HepG2 (cell line): ENCODE measurements around the gene SDC3. TPM values are rescaled to one million over a fixed set of nuclear protein-coding genes. Genes with fewer than 3 reads are reported as not detected.

Source experiments
- JUND ChIP-seq: sonication (generic); formaldehyde crosslinking; IDR thresholded peaks from 2 replicates; pipeline ENCODE4 v1.8.0; 2022; ENCODE audit warnings: mild to moderate bottlenecking, missing genetic modification reagents
- MAF1 ChIP-seq: sonication (generic); formaldehyde crosslinking; IDR thresholded peaks from 2 replicates; pipeline ENCODE4 v1.5.0; 2020; ENCODE audit warnings: missing genetic modification reagents, borderline replicate concordance
- MIER3 ChIP-seq: IDR thresholded peaks from 2 replicates; pipeline ENCODE4 v1.6.1; 2016; ENCODE audit warnings: missing compliant biosample characterization, borderline replicate concordance
- PCBP1 ChIP-seq: fragments of 200-400 bp; formaldehyde crosslinking; IDR thresholded peaks from 2 replicates; pipeline ENCODE4 v1.6.1; 2017; ENCODE audit warnings: mild to moderate bottlenecking, low read depth, low read length, borderline replicate concordance
- RARA ChIP-seq: IDR thresholded peaks from 2 replicates; pipeline ENCODE4 v1.6.1; 2016; ENCODE audit warnings: missing genetic modification reagents, missing compliant biosample characterization
- TBP ChIP-seq: sonication (generic); formaldehyde crosslinking; IDR thresholded peaks from 2 replicates; pipeline ENCODE4 v1.5.0; 2020; ENCODE audit warnings: missing genetic modification reagents
- TSC22D2 ChIP-seq: sonication (generic); formaldehyde crosslinking; IDR thresholded peaks from 2 replicates; pipeline ENCODE4 v1.5.1; 2020; ENCODE audit warnings: missing genetic modification reagents, mild to moderate bottlenecking, borderline replicate concordance
- ZC3H4 ChIP-seq: sonication (generic); formaldehyde crosslinking; IDR thresholded peaks from 2 replicates; pipeline ENCODE4 v1.4.0; 2020; ENCODE audit warnings: missing genetic modification reagents, borderline replicate concordance
- ZKSCAN8 ChIP-seq: IDR thresholded peaks from 2 replicates; pipeline ENCODE4 v1.6.1; 2016; ENCODE audit warnings: borderline replicate concordance, missing genetic modification reagents, missing compliant biosample characterization
- ZNF101 ChIP-seq: sonication (generic); formaldehyde crosslinking; IDR thresholded peaks from 2 replicates; pipeline ENCODE4 v1.4.0; 2020; ENCODE audit warnings: mild to moderate bottlenecking, low read depth, missing genetic modification reagents, borderline replicate concordance
- ZNF121 ChIP-seq: sonication (generic); formaldehyde crosslinking; IDR thresholded peaks from 2 replicates; pipeline ENCODE4 v1.5.0; 2020; ENCODE audit warnings: mild to moderate bottlenecking, missing genetic modification reagents
- ZNF136 ChIP-seq: sonication (generic); formaldehyde crosslinking; IDR thresholded peaks from 2 replicates; pipeline ENCODE4 v1.8.1; 2022; ENCODE audit warnings: low read depth, mild to moderate bottlenecking, moderate library complexity, missing genetic modification reagents
- ZNF234 ChIP-seq: sonication (generic); formaldehyde crosslinking; conservative IDR thresholded peaks from 2 replicates; pipeline ENCODE4 v1.5.1; 2020; ENCODE audit warnings: mild to moderate bottlenecking, missing genetic modification reagents
- ZNF468 ChIP-seq: sonication (generic); formaldehyde crosslinking; IDR thresholded peaks from 2 replicates; pipeline ENCODE4 v1.8.0; 2022; ENCODE audit warnings: mild to moderate bottlenecking, moderate library complexity, missing genetic modification reagents
- ZNF556 ChIP-seq: sonication (generic); formaldehyde crosslinking; IDR thresholded peaks from 2 replicates; pipeline ENCODE4 v1.4.0; 2020; ENCODE audit warnings: mild to moderate bottlenecking, missing genetic modification reagents, borderline replicate concordance
- polyA plus RNA-seq, 8 experiments: library from polyadenylated mRNA; depleted of rRNA in 3 of 8; stranded (reverse) in 7 of 8; unstranded in 1 of 8; fragments of >200 nt; fragmentation: Illumina TruSeq in 4 of 8; extraction: Trizol in 4 of 8; gene quantifications; 2 replicates each; pipeline versions ENCODE4 v1.2.1 to v1.2.3, GENCODE V29; 2011 to 2016; ENCODE audit warnings: low read depth in 4 of 8, missing spikeins in 1 of 8, mixed read lengths in 1 of 8; ENCODE audit not compliant: insufficient read depth in 1 of 8
- total RNA-seq, 5 experiments: library from RNA; depleted of rRNA; stranded (reverse); fragments of >200 nt; fragmentation: Illumina TruSeq; extraction: Trizol; gene quantifications; 2 replicates each; pipeline ENCODE4 v1.2.3, GENCODE V29; 2016; ENCODE audit warnings: low read depth in 1 of 5
- TF ChIP-seq, protein P1 (sequence below): IDR thresholded peaks from 2 replicates; pipeline ENCODE4 v1.6.1; 2016; ENCODE audit warnings: low read depth, missing genetic modification reagents, missing compliant biosample characterization
- TF ChIP-seq, protein P2 (sequence below): sonication (generic); formaldehyde crosslinking; conservative IDR thresholded peaks from 2 replicates; pipeline ENCODE4 v1.8.0; 2022; ENCODE audit warnings: missing genetic modification reagents
- TF ChIP-seq, protein P3 (sequence below): sonication (generic); formaldehyde crosslinking; IDR thresholded peaks from 2 replicates; pipeline ENCODE4 v1.8.0; 2022; ENCODE audit warnings: low read depth, missing genetic modification reagents
- TF ChIP-seq, protein P4 (sequence below): sonication (generic); formaldehyde crosslinking; IDR thresholded peaks from 2 replicates; pipeline ENCODE4 v1.4.0; 2020; ENCODE audit warnings: mild to moderate bottlenecking, missing genetic modification reagents

Gene SDC3
- total and polyA plus RNA-seq, 2 of the 13 experiments (the other 11 are each of a cell fraction or from before 2014, with no cell fraction given), result 0.49 to 0.84 TPM

DNA sequence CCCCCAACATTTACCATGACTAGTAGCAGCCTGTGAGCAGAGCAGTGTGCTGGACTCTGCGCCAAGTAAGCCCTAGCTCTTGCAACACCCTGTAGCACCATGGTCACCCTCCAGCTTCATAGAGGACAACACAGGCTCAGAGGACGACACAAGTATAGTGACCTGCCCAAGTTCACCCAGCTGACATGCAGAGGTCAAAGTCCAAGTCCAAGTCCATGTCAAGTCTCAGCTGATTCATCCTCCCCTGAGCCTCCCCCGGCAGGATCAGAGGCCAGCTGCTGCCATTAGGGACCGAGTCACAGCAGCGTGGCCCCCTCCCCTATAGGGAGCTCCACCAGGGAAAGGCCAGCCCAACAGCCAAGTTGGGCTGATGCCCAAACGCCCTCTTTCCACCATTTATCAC is 15.9 kb downstream of the SDC3 start (continued):
- TF ChIP-seq, protein P1, sequence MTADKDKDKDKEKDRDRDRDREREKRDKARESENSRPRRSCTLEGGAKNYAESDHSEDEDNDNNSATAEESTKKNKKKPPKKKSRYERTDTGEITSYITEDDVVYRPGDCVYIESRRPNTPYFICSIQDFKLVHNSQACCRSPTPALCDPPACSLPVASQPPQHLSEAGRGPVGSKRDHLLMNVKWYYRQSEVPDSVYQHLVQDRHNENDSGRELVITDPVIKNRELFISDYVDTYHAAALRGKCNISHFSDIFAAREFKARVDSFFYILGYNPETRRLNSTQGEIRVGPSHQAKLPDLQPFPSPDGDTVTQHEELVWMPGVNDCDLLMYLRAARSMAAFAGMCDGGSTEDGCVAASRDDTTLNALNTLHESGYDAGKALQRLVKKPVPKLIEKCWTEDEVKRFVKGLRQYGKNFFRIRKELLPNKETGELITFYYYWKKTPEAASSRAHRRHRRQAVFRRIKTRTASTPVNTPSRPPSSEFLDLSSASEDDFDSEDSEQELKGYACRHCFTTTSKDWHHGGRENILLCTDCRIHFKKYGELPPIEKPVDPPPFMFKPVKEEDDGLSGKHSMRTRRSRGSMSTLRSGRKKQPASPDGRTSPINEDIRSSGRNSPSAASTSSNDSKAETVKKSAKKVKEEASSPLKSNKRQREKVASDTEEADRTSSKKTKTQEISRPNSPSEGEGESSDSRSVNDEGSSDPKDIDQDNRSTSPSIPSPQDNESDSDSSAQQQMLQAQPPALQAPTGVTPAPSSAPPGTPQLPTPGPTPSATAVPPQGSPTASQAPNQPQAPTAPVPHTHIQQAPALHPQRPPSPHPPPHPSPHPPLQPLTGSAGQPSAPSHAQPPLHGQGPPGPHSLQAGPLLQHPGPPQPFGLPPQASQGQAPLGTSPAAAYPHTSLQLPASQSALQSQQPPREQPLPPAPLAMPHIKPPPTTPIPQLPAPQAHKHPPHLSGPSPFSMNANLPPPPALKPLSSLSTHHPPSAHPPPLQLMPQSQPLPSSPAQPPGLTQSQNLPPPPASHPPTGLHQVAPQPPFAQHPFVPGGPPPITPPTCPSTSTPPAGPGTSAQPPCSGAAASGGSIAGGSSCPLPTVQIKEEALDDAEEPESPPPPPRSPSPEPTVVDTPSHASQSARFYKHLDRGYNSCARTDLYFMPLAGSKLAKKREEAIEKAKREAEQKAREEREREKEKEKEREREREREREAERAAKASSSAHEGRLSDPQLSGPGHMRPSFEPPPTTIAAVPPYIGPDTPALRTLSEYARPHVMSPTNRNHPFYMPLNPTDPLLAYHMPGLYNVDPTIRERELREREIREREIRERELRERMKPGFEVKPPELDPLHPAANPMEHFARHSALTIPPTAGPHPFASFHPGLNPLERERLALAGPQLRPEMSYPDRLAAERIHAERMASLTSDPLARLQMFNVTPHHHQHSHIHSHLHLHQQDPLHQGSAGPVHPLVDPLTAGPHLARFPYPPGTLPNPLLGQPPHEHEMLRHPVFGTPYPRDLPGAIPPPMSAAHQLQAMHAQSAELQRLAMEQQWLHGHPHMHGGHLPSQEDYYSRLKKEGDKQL, result no peak
- TF ChIP-seq PCBP1, result no peak
- TF ChIP-seq ZNF234 (CRISPR knock-in tag), result no peak
- no peak for TF ChIP-seq ZNF468 (CRISPR knock-in tag)
- peak; percentile 36; the same call in 1 of the 2 replicates for TF ChIP-seq MIER3 (CRISPR knock-in tag)
- TF ChIP-seq, protein P2, sequence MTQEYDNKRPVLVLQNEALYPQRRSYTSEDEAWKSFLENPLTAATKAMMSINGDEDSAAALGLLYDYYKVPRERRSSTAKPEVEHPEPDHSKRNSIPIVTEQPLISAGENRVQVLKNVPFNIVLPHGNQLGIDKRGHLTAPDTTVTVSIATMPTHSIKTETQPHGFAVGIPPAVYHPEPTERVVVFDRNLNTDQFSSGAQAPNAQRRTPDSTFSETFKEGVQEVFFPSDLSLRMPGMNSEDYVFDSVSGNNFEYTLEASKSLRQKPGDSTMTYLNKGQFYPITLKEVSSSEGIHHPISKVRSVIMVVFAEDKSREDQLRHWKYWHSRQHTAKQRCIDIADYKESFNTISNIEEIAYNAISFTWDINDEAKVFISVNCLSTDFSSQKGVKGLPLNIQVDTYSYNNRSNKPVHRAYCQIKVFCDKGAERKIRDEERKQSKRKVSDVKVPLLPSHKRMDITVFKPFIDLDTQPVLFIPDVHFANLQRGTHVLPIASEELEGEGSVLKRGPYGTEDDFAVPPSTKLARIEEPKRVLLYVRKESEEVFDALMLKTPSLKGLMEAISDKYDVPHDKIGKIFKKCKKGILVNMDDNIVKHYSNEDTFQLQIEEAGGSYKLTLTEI (CRISPR knock-in tag), result no peak
- TF ChIP-seq TBP, result no peak
- no peak for TF ChIP-seq ZNF121 (CRISPR knock-in tag)
- TF ChIP-seq, protein P3, sequence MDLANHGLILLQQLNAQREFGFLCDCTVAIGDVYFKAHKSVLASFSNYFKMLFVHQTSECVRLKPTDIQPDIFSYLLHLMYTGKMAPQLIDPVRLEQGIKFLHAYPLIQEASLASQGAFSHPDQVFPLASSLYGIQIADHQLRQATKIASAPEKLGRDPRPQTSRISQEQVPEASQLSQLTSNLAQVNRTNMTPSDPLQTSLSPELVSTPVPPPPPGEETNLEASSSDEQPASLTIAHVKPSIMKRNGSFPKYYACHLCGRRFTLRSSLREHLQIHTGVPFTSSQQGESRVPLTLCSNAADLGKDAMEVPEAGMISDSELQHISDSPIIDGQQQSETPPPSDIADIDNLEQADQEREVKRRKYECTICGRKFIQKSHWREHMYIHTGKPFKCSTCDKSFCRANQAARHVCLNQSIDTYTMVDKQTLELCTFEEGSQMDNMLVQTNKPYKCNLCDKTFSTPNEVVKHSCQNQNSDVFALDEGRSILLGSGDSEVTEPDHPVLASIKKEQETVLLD (CRISPR knock-in tag), result no peak
- TF ChIP-seq, protein P4, sequence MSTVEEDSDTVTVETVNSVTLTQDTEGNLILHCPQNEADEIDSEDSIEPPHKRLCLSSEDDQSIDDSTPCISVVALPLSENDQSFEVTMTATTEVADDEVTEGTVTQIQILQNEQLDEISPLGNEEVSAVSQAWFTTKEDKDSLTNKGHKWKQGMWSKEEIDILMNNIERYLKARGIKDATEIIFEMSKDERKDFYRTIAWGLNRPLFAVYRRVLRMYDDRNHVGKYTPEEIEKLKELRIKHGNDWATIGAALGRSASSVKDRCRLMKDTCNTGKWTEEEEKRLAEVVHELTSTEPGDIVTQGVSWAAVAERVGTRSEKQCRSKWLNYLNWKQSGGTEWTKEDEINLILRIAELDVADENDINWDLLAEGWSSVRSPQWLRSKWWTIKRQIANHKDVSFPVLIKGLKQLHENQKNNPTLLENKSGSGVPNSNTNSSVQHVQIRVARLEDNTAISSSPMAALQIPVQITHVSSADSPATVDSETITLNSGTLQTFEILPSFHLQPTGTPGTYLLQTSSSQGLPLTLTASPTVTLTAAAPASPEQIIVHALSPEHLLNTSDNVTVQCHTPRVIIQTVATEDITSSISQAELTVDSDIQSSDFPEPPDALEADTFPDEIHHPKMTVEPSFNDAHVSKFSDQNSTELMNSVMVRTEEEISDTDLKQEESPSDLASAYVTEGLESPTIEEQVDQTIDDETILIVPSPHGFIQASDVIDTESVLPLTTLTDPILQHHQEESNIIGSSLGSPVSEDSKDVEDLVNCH, result no peak
- no peak for TF ChIP-seq ZKSCAN8 (CRISPR knock-in tag)
- TF ChIP-seq RARA (CRISPR knock-in tag), result peak; percentile 97
- TF ChIP-seq ZNF101 (CRISPR knock-in tag), result no peak
- TF ChIP-seq TSC22D2 (CRISPR knock-in tag), result no peak
- no peak for TF ChIP-seq MAF1 (CRISPR knock-in tag)
- no peak for TF ChIP-seq ZNF136 (CRISPR knock-in tag)
- no peak for TF ChIP-seq ZC3H4 (CRISPR knock-in tag)
- peak; percentile 59; the same call in 1 of the 2 replicates for TF ChIP-seq JUND (CRISPR knock-in tag)
- TF ChIP-seq ZNF556 (CRISPR knock-in tag), result no peak
